Aortic smooth muscle cell (primary cell): ENCODE measurements around the gene TPTE. TPM values are rescaled to one million over a fixed set of nuclear protein-coding genes. Genes with fewer than 3 reads are reported as not detected.

Source experiments
- total RNA-seq: library from RNA; depleted of rRNA; stranded (reverse); fragments of >200 nt; gene quantifications from 2 replicates; pipeline ENCODE4 v1.2.3, GENCODE V29; 2014

TPTE gene
- not detected in 2 replicates for total RNA-seq

DNA sequence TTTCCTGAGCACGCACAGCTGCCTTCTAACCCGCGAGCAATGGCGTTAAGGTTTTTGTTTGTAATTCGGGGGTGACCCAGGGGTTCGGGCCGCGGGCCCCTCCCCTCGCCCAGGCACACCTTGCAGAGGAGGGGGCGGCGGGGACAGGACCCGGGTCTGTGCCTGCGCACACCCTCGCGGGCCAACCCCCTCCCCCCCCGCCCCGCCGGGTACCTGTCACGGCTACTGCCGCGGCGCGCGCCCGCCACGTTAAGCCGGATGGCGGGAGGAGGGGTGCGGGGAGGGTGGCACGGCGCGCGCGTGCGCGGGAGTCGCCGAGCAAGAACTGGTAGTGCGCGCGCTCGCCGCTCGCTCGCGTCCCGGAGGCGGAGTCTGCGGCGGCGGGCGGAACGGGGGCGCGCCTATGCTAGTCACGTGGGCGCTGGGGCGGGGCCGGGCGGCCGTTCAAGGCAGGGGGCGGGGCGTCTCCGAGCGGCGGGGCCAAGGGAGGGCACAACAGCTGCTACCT, at the start of gene TPTE:
Gene TPTE, plus strand, starts transcription at position 493 of the 508 bp plus-strand sequence. CDS start 17,141 bp downstream, outside the sequence.

